Activated CD8-positive, alpha-beta T cell treated with anti-CD3 and anti-CD28 coated beads for 36 hours (primary cell): ENCODE measurements around the gene CA5A. TPM values are rescaled to one million over a fixed set of nuclear protein-coding genes. Genes with fewer than 3 reads are reported as not detected.
"Not testable (repeated sequence)": the region's sequence is repeated elsewhere in the genome, so short reads cannot be mapped to it uniquely, and the experiment has no call there.

Experiments
- ATAC-seq: fragments of 200-7000 bp; cut with Tn5 transposase; one replicate; pipeline ENCODE4 v1.10.0; 2021; ENCODE audit warnings: mild to moderate bottlenecking, moderate library complexity
- CTCF ChIA-PET: fragments of 350-600 bp; sonication (Branson Sonifier 250); formaldehyde crosslinking; loops from one replicate; lab custom pipeline; 2021; ENCODE audit warnings: antibody characterized with exemption; lab: Charles Lee
- POLR2A ChIA-PET: fragments of 350-600 bp; sonication (Branson Sonifier 250); formaldehyde crosslinking; loops from one replicate; lab custom pipeline; 2021; ENCODE audit warnings: antibody characterized with exemption; lab: Charles Lee
- DNase-seq: peaks from one replicate; pipeline ENCODE4 v3.0.0-alpha.2; 2020
- H3K27ac Mint-ChIP-seq: one replicate; pipeline ENCODE4 v1.8.0; 2021; ENCODE audit warnings: mild to moderate bottlenecking, mixed read lengths
- H3K27me3 Mint-ChIP-seq: one replicate; pipeline ENCODE4 v1.8.0; 2021; ENCODE audit warnings: mixed read lengths
- H3K36me3 Mint-ChIP-seq: one replicate; pipeline ENCODE4 v1.8.0; 2021; ENCODE audit warnings: low read depth, mixed read lengths
- H3K4me1 Mint-ChIP-seq: one replicate; pipeline ENCODE4 v1.8.0; 2021; ENCODE audit warnings: low read depth, mixed read lengths
- H3K4me3 Mint-ChIP-seq: one replicate; pipeline ENCODE4 v1.8.0; 2021; ENCODE audit warnings: mild to moderate bottlenecking, moderate library complexity, mixed read lengths
- H3K9me3 Mint-ChIP-seq: one replicate; pipeline ENCODE4 v1.8.0; 2021; ENCODE audit warnings: mixed read lengths
- intact Hi-C: fragments of 100-400 bp; cut with micrococcal nuclease; formaldehyde crosslinking; loops from one replicate; pipeline ENCODE4 v1.10.0; 2022
- total RNA-seq, 2 experiments: library from RNA; stranded (reverse); gene quantifications; one replicate each; pipeline ENCODE4 v1.2.3, GENCODE V29; 2021
- TF ChIP-seq, protein P1 (sequence below): fragments of 200-600 bp; IDR thresholded peaks from one replicate; pipeline ENCODE4 v1.8.0; 2022; ENCODE audit warnings: antibody characterized with exemption, mild to moderate bottlenecking

CA5A gene
- total RNA-seq, 2 experiments from 2014 or later: not detected

DNA sequence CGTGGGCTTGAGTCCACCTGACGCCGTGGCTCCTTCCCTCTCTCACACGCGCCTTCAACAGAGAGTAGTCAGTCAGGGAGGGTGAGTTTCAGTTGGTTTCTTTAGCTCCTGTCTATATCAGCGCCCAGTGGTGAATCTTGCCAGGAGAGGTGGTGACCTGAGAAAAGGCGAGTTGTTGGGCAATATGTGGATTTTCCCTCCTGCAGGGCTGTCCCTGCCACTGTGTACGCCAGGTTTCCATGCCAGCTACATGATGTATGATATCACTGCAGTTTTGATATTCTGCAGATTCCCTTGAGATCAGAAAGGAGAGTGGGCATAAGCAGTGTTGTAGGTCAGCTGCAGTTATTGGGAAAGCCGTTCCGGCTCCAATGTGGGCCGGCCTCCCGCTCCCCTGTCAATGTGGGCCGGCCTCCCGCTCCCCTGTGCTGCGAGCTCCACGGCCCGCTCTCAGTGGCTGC, 46.3 kb upstream of the CA5A start:
- Mint-ChIP-seq H3K4me3 (no peak overlapping the region), H3K4me1 (peaks cover 69% of the 10 kb centered on the region), H3K27me3 (no peaks in the 10 kb centered on the region), H3K36me3 (peaks cover 54% of the 10 kb centered on the region), H3K9me3 (no peaks in the 10 kb centered on the region), H3K27ac (peak overlapping the region; percentile 77)
- intact Hi-C loops: no loop called here
- POLR2A ChIA-PET: no interaction called here
- no peak for ATAC-seq
- TF ChIP-seq, protein P1, sequence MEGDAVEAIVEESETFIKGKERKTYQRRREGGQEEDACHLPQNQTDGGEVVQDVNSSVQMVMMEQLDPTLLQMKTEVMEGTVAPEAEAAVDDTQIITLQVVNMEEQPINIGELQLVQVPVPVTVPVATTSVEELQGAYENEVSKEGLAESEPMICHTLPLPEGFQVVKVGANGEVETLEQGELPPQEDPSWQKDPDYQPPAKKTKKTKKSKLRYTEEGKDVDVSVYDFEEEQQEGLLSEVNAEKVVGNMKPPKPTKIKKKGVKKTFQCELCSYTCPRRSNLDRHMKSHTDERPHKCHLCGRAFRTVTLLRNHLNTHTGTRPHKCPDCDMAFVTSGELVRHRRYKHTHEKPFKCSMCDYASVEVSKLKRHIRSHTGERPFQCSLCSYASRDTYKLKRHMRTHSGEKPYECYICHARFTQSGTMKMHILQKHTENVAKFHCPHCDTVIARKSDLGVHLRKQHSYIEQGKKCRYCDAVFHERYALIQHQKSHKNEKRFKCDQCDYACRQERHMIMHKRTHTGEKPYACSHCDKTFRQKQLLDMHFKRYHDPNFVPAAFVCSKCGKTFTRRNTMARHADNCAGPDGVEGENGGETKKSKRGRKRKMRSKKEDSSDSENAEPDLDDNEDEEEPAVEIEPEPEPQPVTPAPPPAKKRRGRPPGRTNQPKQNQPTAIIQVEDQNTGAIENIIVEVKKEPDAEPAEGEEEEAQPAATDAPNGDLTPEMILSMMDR: no peak
- CTCF ChIA-PET: no interaction called here
- DNase-seq: no peak

DNA sequence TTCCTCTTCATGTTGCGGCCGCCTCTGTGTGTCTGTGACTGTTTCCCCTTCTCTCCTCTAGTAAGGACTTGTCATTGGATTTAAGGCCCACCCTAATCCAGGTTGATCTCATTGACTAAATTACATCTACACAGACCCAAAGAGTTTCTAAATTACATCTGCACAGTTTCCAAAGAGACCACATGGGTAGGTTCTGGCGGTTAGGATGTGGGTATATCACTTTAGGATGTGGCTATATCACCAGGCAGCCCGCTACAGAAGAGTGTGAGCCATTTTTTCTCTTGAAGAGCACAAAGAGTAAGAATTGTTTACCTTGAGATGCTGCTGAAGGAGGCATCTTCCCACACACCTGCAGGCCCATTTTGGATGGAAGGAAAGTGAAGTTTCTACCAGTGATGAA, 45.0 kb upstream of the CA5A start:
- H3K4me1 Mint-ChIP-seq: peaks cover 69% of the 10 kb centered on the region

DNA sequence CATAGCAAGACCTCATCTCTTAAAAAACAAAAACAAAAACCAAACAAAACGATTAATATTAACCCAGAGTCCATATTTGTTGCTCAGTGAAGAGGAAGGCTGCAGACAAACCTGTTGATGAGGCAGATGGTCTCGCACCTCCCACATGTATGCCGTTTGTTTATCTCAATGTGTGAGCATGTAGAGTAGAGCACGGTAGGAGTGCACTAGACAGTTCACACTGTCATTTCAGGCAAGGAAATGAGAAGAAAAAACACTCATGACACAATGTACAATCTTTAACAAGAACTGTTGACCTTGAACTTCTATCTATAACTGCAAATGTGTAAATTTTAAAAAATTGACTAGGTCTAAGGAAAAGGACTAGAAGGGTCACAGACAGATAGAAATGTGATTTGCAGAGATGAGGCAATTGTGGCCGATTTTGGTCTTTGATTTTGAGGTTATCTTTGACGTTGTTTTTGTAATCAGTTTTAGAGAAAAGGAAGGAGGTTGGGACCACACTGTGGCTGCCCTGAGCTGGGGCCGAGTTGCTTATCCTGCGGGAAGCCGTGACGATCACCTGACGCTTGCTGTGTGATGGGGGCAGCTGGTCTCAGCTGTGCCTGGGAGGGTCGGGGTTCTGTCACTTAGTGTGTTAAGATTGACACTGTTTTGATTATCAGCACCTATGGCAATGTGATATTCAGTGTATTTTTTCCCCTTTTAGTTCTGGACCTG, 43.7 kb upstream of the CA5A start:
- peak overlapping the region; percentile 50 for H3K27ac Mint-ChIP-seq
- peaks cover 59% of the 10 kb centered on the region for H3K4me1 Mint-ChIP-seq
- H3K36me3 Mint-ChIP-seq: peaks cover 43% of the 10 kb centered on the region
- H3K27me3 Mint-ChIP-seq, POLR2A ChIA-PET, H3K4me3 Mint-ChIP-seq, ATAC-seq, intact Hi-C loops, CTCF ChIA-PET, H3K9me3 Mint-ChIP-seq: not testable (repeated sequence)
- peak; percentile 19 for DNase-seq

More for the DNA sequence above, 45.0 kb upstream of the CA5A start:
- DNase-seq (peak; percentile 38), ATAC-seq (peak; percentile 47)
- intact Hi-C loops, H3K27me3 Mint-ChIP-seq, H3K4me3 Mint-ChIP-seq, POLR2A ChIA-PET, CTCF ChIA-PET, H3K9me3 Mint-ChIP-seq: not testable (repeated sequence)
- Mint-ChIP-seq H3K27ac (peak overlapping the region; percentile 60), H3K36me3 (peaks cover 54% of the 10 kb centered on the region)

DNA sequence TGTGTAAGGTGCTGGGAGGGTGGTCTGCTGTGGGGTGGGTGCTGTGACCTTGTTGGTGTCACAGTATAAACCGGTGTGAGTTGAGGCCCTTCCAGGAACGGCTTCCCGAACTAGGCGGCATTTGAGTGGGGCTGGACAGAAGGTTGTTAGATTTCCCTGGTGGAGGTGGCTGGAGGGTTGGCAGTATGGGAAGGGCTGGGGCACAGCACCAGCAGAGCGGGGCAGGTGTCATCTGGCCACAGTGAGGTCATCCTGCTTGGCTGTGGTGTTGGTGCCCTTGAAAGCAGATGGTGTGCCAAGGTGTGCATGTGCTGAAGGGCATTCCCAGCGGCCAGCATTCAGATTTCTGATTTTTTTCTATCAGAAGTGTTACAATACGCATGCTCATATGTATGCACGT, 43.0 kb upstream of the CA5A start:
- no peaks in the 10 kb centered on the region for H3K9me3 Mint-ChIP-seq
- TF ChIP-seq, protein P1: no peak
- intact Hi-C loops: no loop called here
- DNase-seq (no peak), ATAC-seq (no peak)
- POLR2A ChIA-PET: no interaction called here
- H3K4me1 Mint-ChIP-seq: peaks cover 55% of the 10 kb centered on the region
- peak overlapping the region; percentile 58 for H3K27ac Mint-ChIP-seq
- no peaks in the 10 kb centered on the region for H3K27me3 Mint-ChIP-seq
- H3K4me3 Mint-ChIP-seq: no peak overlapping the region
- CTCF ChIA-PET: no interaction called here
- H3K36me3 Mint-ChIP-seq: peaks cover 37% of the 10 kb centered on the region

DNA sequence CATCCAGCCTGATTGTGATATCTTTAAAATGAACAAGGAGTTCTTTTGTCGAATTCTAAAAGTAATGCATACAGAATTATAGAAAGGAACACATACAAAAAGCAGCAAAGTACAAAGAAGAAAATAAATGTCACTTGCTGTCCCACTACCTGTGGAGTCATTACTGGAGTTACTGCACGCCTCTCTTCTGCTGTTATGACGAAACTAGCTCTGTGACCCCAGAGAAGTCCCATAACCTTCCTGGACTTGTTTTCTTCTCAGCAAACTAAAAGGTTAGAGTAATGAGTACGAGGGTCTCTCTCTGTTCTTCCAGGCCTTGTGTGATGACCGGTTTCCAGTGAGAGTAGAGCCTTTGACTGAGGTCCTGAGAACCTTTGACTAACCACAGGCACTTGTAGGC, 41.8 kb upstream of the CA5A start:
- intact Hi-C loops: no loop called here
- Mint-ChIP-seq H3K27ac (peak overlapping the region; percentile 58), H3K4me3 (no peak overlapping the region), H3K9me3 (no peaks in the 10 kb centered on the region), H3K4me1 (peaks cover 52% of the 10 kb centered on the region), H3K36me3 (peaks cover 34% of the 10 kb centered on the region), H3K27me3 (no peaks in the 10 kb centered on the region)
- TF ChIP-seq, protein P1: no peak
- CTCF ChIA-PET: no interaction called here
- peak; percentile 43 for ATAC-seq
- POLR2A ChIA-PET: no interaction called here
- DNase-seq: no peak

DNA sequence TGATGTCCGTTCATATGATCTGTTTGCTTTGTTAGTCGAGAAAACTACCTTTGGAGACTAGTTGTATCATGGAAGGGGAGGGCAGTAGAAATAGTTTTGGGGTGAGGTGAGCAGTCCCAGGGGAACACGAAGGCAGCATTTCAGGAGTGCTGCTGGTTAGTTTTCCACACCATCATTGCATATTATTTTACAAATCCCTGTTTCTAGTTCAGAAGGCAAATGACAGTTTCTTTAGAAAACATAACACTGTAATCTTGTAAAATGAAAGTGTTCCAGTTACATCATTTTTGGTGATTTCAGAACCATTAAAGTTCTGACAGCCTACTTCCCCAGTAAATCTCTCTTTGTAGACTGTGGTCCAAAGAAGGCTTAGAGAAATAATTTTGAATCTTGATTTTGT, 40.3 kb upstream of the CA5A start:
- ChIA-PET CTCF (no interaction called here), POLR2A (no interaction called here)
- DNase-seq (no peak), ATAC-seq (no peak)
- peaks cover 49% of the 10 kb centered on the region for H3K4me1 Mint-ChIP-seq
- H3K36me3 Mint-ChIP-seq: peaks cover 37% of the 10 kb centered on the region
- H3K4me3 Mint-ChIP-seq: no peak overlapping the region
- intact Hi-C loops: no loop called here
- peak overlapping the region; percentile 49 for H3K27ac Mint-ChIP-seq
- H3K27me3 Mint-ChIP-seq: no peaks in the 10 kb centered on the region
- TF ChIP-seq, protein P1: no peak
- H3K9me3 Mint-ChIP-seq: peaks cover 13% of the 10 kb centered on the region
